ENCODE results near the gene DUOX2. TPM values are rescaled to one million over a fixed set of nuclear protein-coding genes. Genes with fewer than 3 reads are reported as not detected.
"Not testable (repeated sequence)": the region's sequence is repeated elsewhere in the genome, so short reads cannot be mapped to it uniquely, and the experiment has no call there.

Gene DUOX2
- total and polyA plus RNA-seq, 9 donors = 0.05 to 1.6 (median 0.63) TPM

DNA sequence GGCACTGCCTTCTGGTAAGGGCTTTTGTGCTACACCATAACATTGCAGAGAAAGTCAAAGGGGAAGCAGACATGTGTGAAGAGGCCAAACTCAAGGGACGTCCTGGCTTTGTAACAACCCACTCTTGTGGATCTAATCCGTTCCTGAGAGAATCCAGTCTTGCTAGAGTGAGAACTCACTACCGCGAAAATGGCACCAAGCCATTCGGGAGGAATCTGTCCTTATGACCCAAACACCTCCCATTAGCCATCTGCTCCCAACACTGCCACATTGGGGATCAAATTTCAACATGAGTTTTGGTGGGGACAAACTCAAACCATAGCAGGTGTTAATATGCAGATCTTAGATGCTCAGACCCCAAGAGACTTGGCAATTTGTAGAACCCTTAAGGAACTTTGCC, 34.8 kb downstream of the DUOX2 start:
- H3K4me1 ChIP-seq (ENCODE audit: insufficient read depth); H3K9me3 ChIP-seq; H3K27me3 ChIP-seq; H3K36me3 ChIP-seq; intact Hi-C loops (cut with DNase I); DNase-seq; H3K27ac ChIP-seq; H3K4me3 ChIP-seq: not testable (repeated sequence)
- WGBS, 3 donors = 30 to 63% (median 34%) methylated on average over 5 of the region's 5 CpGs

- H3K27ac ChIP-seq; H3K9me3 ChIP-seq; H3K4me1 ChIP-seq (ENCODE audit: insufficient read depth); intact Hi-C loops (cut with DNase I); DNase-seq; H3K4me3 ChIP-seq; H3K36me3 ChIP-seq; H3K27me3 ChIP-seq: not testable (repeated sequence)
- 62 to 85% (median 74%) methylated on average over 2 of the region's 2 CpGs for WGBS, 3 donors
Observed at GRCh38 chr15:45077391-45077790, 36.6 kb downstream of the DUOX2 start.

GRCh38 chr15:45075440-45076320, 38.3 kb downstream of the DUOX2 start:
- H3K27me3 ChIP-seq; DNase-seq; H3K36me3 ChIP-seq; H3K4me1 ChIP-seq (ENCODE audit: insufficient read depth); H3K4me3 ChIP-seq; H3K9me3 ChIP-seq; intact Hi-C loops (cut with DNase I); H3K27ac ChIP-seq: not testable (repeated sequence)
- 40 to 80% methylated on average over 1 of the region's 9 CpGs; no CpG with 5 or more reads in 1 of the 3 donors for WGBS, 3 donors

DNA sequence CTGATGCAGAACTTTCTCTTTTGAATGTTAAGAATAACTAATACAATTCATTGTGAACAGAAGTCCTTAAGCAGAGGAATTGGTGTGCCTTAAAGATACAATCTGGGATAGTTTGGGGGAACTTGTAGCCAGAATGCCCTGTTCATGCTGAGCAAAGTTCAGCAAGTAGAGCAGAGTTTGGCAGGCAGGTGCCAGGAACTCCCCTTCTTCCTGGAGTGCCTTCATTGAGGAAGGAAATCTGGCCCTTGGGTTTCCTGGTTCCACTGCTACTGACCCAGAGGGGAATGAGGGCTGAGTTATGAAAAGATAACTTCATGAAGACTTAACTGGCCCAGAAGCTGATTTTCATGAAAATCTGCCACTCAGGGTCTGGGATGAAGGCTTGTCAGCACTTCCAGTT, 40.4 kb downstream of the DUOX2 start:
- H3K27me3 ChIP-seq; H3K4me1 ChIP-seq (ENCODE audit: insufficient read depth); H3K9me3 ChIP-seq; DNase-seq; intact Hi-C loops (cut with DNase I); H3K36me3 ChIP-seq; H3K4me3 ChIP-seq; H3K27ac ChIP-seq: not testable (repeated sequence)

- H3K27ac ChIP-seq; DNase-seq; H3K4me1 ChIP-seq (ENCODE audit: insufficient read depth); H3K4me3 ChIP-seq; H3K36me3 ChIP-seq; H3K27me3 ChIP-seq; intact Hi-C loops (cut with DNase I); H3K9me3 ChIP-seq: not testable (repeated sequence)
- 79 to 83% (median 80%) methylated on average over 5 to 6 of the region's 6 CpGs for WGBS, 3 donors
Observed at GRCh38 chr15:45069942-45070360, 44.0 kb downstream of the DUOX2 start.

GRCh38 chr15:45064386-45064785, 49.6 kb downstream of the DUOX2 start:
- Histone ChIP-seq H3K4me3 (no peak overlapping the region), H3K27me3 (no peaks in the 10 kb centered on the region), H3K27ac (no peak overlapping the region), H3K4me1 (ENCODE audit: insufficient read depth) (no peaks in the 10 kb centered on the region), H3K9me3 (no peaks in the 10 kb centered on the region), H3K36me3 (no peaks in the 10 kb centered on the region)
- intact Hi-C loops (cut with DNase I) = no loop called here
- no peak for DNase-seq
- WGBS, 3 donors = 48 to 67% (median 60%) methylated on average over 4 of the region's 4 CpGs
- TF ChIP-seq POLR2A (IDR thresholded peaks at IDR 0.05) = no peak
- TF ChIP-seq EP300 (IDR thresholded peaks at IDR 0.05) = no peak
- TF ChIP-seq, protein P1, sequence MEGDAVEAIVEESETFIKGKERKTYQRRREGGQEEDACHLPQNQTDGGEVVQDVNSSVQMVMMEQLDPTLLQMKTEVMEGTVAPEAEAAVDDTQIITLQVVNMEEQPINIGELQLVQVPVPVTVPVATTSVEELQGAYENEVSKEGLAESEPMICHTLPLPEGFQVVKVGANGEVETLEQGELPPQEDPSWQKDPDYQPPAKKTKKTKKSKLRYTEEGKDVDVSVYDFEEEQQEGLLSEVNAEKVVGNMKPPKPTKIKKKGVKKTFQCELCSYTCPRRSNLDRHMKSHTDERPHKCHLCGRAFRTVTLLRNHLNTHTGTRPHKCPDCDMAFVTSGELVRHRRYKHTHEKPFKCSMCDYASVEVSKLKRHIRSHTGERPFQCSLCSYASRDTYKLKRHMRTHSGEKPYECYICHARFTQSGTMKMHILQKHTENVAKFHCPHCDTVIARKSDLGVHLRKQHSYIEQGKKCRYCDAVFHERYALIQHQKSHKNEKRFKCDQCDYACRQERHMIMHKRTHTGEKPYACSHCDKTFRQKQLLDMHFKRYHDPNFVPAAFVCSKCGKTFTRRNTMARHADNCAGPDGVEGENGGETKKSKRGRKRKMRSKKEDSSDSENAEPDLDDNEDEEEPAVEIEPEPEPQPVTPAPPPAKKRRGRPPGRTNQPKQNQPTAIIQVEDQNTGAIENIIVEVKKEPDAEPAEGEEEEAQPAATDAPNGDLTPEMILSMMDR (IDR thresholded peaks at IDR 0.05) = no peak

DNA sequence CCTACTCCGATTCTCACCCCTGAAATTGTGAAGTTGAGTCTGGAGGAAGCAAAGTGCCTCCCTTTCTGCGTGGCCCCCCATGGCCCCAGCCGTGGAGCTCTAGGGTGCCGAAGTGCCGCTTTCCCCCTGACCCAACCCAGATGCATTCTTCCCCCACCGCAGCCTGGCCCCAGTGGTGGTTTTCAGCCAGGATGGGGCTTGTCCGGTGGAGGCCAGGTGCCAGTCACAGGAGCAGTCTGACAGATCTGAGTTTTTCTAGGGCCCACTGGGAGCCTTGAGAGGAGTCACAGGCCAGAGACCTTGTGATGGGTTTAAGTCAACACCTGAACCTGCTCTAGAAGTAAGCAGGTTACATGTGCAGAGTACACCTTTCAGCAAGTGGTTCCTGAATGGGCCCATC, 51.7 kb downstream of the DUOX2 start:
- H3K4me3 ChIP-seq; intact Hi-C loops (cut with DNase I); H3K9me3 ChIP-seq; H3K4me1 ChIP-seq (ENCODE audit: insufficient read depth); H3K27me3 ChIP-seq; H3K36me3 ChIP-seq; DNase-seq; H3K27ac ChIP-seq: not testable (repeated sequence)
- 93 to 100% (median 94%) methylated on average over 7 of the region's 7 CpGs for WGBS, 3 donors

DNA sequence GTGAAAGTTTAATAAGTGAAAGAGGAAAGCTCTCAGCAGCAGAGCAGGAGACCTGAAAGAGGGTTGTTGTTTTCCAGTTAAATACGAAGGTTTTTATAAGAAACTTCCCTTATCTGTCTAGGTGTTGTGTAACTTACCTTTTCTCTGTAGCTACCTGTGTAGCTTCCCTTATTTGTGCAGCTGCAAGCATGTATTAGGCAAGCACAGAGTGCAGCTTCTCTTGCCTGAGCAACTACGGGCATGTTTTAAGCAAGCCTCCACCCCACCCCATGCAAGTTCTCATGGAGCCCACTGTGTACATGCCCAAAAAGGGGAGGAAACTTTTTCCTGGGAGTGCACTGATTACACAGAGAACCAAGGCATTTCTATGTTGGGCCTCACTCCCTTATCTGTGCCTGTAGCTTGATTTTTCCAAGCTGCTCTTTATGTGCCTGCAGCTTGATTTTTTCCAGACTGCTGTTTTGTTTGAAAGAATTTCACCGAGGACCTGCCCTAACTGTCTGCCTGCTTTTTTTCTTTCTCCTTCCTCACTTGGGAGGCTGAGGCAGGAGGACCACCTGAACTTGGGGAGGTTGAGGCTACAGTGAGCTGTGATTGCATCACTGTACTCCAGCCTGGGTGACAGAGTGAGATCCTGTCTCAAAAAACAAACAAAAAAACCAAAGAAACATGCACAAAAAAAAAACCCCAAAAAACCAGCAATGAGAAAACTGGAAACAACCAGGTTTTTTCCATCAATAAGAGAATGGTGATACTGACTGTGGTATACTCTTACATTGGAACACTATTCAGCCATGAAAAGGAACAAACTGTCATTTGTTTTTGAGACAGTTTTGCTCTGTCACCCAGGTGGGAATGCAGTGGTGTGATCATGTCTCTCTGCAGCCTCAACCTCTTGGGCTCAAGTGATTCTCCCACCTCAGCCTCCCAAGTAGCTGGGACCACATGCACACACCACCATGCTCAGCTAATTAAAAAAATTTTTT, 55.0 kb downstream of the DUOX2 start:
- DNase-seq; H3K4me3 ChIP-seq; H3K27ac ChIP-seq; H3K9me3 ChIP-seq; intact Hi-C loops (cut with DNase I); H3K4me1 ChIP-seq (ENCODE audit: insufficient read depth); H3K27me3 ChIP-seq; H3K36me3 ChIP-seq: not testable (repeated sequence)
- WGBS, 3 donors = 79 to 95% (median 95%) methylated on average over 3 of the region's 3 CpGs

GRCh38 chr15:45052676-45053075, 61.3 kb downstream of the DUOX2 start:
- H3K27ac ChIP-seq; H3K27me3 ChIP-seq; H3K4me3 ChIP-seq; H3K9me3 ChIP-seq; H3K4me1 ChIP-seq (ENCODE audit: insufficient read depth); intact Hi-C loops (cut with DNase I); H3K36me3 ChIP-seq; DNase-seq: not testable (repeated sequence)
- 94 to 98% (median 96%) methylated on average over 3 of the region's 3 CpGs for WGBS, 3 donors

Measured in ovary (tissue), 9 donors.